Brain microvascular endothelial cell (primary cell): ENCODE measurements around the gene STX2.

ENCODE experiments used
- DNase-seq: peaks from one replicate; pipeline ENCODE4 v3.0.0-alpha.2; 2020
- H3K27ac ChIP-seq: fragments of 250-450 bp; sonication (Bioruptor Pico); 2 replicates; pipeline ENCODE4 v1.5.1; 2020; ENCODE audit warnings: mild to moderate bottlenecking, moderate library complexity
- H3K27me3 ChIP-seq: fragments of 250-450 bp; sonication (Bioruptor Pico); replicated peaks from 2 replicates; pipeline ENCODE4 v1.5.1; 2020; ENCODE audit warnings: mild to moderate bottlenecking
- H3K36me3 ChIP-seq: fragments of 250-450 bp; sonication (Bioruptor Pico); replicated peaks from 2 replicates; pipeline ENCODE4 v1.5.1; 2020; ENCODE audit warnings: mild to moderate bottlenecking
- H3K4me3 ChIP-seq: 2 replicates; pipeline ENCODE4 v1.5.1; 2011; ENCODE audit warnings: low read depth, mild to moderate bottlenecking, control low read depth, low read length, moderate library complexity
- CTCF ChIP-seq: IDR thresholded peaks from 2 replicates; pipeline ENCODE4 v1.5.1; 2011; ENCODE audit warnings: low read depth, mild to moderate bottlenecking, moderate library complexity, low read length, control low read depth, inconsistent platforms; ENCODE audit errors: missing control alignments
- in situ Hi-C: cut with HindIII; loops from 2 replicates; pipeline ENCODE4 v1.10.0; 2017; ENCODE audit warnings: low sequenced_read_pairs, low pct_ligation_motif_present

Gene STX2

GRCh38 chr12:130860311-130860710, 21.3 kb upstream of the STX2 start:
- Histone ChIP-seq H3K36me3 (no peaks in the 10 kb centered on the region), H3K27ac (no peak overlapping the region), H3K4me3 (no peak overlapping the region), H3K27me3 (no peaks in the 10 kb centered on the region)
- DNase-seq: no peak
- in situ Hi-C loops: no loop called here
- no peak for TF ChIP-seq CTCF

DNA sequence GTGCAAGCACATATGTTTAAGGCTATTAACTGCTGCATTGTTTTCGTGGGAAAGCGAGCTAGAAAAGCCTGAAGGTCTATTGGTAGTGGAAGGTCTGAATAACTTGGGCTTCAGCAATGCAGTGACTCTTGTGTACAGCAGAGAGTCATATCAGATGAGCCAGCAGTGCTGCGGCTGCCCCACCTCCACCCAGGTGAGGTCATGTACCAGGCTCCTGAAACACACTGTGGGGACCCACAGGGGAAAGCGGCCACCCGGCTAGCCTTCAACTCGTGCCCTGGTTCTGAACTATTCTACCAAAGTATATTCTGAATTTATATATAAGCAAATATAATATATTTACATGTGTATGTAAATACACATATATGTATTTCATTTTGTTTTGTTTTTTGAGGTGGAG, 20.1 kb upstream of the STX2 start:
- Histone ChIP-seq H3K27me3 (no peaks in the 10 kb centered on the region), H3K27ac (no peak overlapping the region), H3K36me3 (no peaks in the 10 kb centered on the region), H3K4me3 (no peak overlapping the region)
- in situ Hi-C loops: no loop called here
- no peak for DNase-seq
- TF ChIP-seq CTCF: no peak

GRCh38 chr12:130858084-130858483, 19.0 kb upstream of the STX2 start:
- TF ChIP-seq CTCF: no peak
- Histone ChIP-seq H3K27me3 (no peaks in the 10 kb centered on the region), H3K4me3 (no peak overlapping the region), H3K36me3 (no peaks in the 10 kb centered on the region), H3K27ac (no peak overlapping the region)
- in situ Hi-C loops: no loop called here
- DNase-seq: no peak

DNA sequence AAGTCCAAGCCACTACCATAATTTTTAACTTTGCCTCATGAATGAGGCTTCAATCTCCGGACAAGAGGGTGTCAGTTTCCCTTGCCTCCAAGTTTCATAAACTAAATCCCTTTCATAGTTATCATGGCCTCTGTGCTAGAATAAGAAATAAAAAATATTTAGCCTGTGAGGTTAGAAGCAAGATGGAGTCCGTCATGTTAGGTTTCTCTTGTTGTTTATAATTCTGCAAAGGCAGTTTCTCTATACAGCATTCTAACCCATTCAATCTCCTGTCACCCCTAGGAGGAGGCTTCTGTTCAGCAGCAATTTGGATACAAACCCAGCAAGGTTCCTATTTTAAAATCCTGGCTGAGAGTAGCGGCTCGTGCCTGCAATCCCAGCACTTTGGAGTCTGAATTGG, 17.0 kb upstream of the STX2 start:
- no peaks in the 10 kb centered on the region for H3K36me3 ChIP-seq
- TF ChIP-seq CTCF: no peak

GRCh38 chr12:130850418-130851021, 11.5 kb upstream of the STX2 start:
- Histone ChIP-seq H3K27ac (no peak overlapping the region), H3K4me3 (no peak overlapping the region), H3K36me3 (no peaks in the 10 kb centered on the region), H3K27me3 (no peaks in the 10 kb centered on the region)
- in situ Hi-C loops: no loop called here
- no peak for TF ChIP-seq CTCF
- DNase-seq: no peak

More for the DNA sequence above, 17.0 kb upstream of the STX2 start:
- Histone ChIP-seq H3K27me3 (no peaks in the 10 kb centered on the region), H3K4me3 (no peak overlapping the region), H3K27ac (no peak overlapping the region)
- DNase-seq: no peak
- in situ Hi-C loops: no loop called here
